ENCODE data around the gene LRRC8E.

The LRRC8E gene

GRCh38 chr19:7851623-7852500 lies 36.4 kb upstream of the LRRC8E start:
- TF ChIP-seq CTCF (IDR thresholded peaks at IDR 0.05; ENCODE audit: unreplicated experiment in 3 of 3): no peak
- peaks cover 18% of the 10 kb centered on the region for H3K4me1 Mint-ChIP-seq
- no peaks in the 10 kb centered on the region for H3K9me3 Mint-ChIP-seq

GRCh38 chr19:7852851-7853769 lies 35.2 kb upstream of the LRRC8E start:
- Mint-ChIP-seq H3K4me1 (peaks cover 19% of the 10 kb centered on the region), H3K4me3 (peak overlapping the region in 1 of 3 experiments; percentile 17), H3K27me3 (ENCODE audit: low read depth) (peaks cover 12% of the 10 kb centered on the region), H3K9me3 (no peaks in the 10 kb centered on the region), H3K27ac (no peak overlapping the region), H3K36me3 (ENCODE audit: low read depth) (no peaks in the 10 kb centered on the region)
- peak; percentile 87 to 94 (median 92) for TF ChIP-seq CTCF (IDR thresholded peaks at IDR 0.05; ENCODE audit: unreplicated experiment in 3 of 3)

More at GRCh38 chr19:7851623-7852500, 36.4 kb upstream of the LRRC8E start:
- Mint-ChIP-seq H3K27ac (no peak overlapping the region), H3K27me3 (ENCODE audit: low read depth) (peaks cover 7% of the 10 kb centered on the region), H3K4me3 (no peak overlapping the region), H3K36me3 (ENCODE audit: low read depth) (no peaks in the 10 kb centered on the region)

- no peaks in the 10 kb centered on the region for H3K9me3 Mint-ChIP-seq
- no peak for TF ChIP-seq CTCF (IDR thresholded peaks at IDR 0.05; ENCODE audit: unreplicated experiment in 3 of 3)
- peaks cover 12% of the 10 kb centered on the region for H3K27me3 Mint-ChIP-seq (ENCODE audit: low read depth)
- no peak overlapping the region for H3K27ac Mint-ChIP-seq
- H3K36me3 Mint-ChIP-seq (ENCODE audit: low read depth): no peaks in the 10 kb centered on the region
- no peak overlapping the region for H3K4me3 Mint-ChIP-seq
- H3K4me1 Mint-ChIP-seq: peaks cover 19% of the 10 kb centered on the region
Observed at GRCh38 chr19:7853770-7854128, 34.6 kb upstream of the LRRC8E start.

GRCh38 chr19:7855426-7856108 lies 32.7 kb upstream of the LRRC8E start:
- no peaks in the 10 kb centered on the region for H3K36me3 Mint-ChIP-seq (ENCODE audit: low read depth)
- no peak overlapping the region for H3K27ac Mint-ChIP-seq
- H3K9me3 Mint-ChIP-seq: no peaks in the 10 kb centered on the region
- peaks cover 14% of the 10 kb centered on the region for H3K4me1 Mint-ChIP-seq
- H3K4me3 Mint-ChIP-seq: no peak overlapping the region
- no peak for TF ChIP-seq CTCF (IDR thresholded peaks at IDR 0.05; ENCODE audit: unreplicated experiment in 3 of 3)
- peaks cover 13% of the 10 kb centered on the region for H3K27me3 Mint-ChIP-seq (ENCODE audit: low read depth)

GRCh38 chr19:7856109-7856591 lies 32.2 kb upstream of the LRRC8E start:
- Mint-ChIP-seq H3K27ac (no peak overlapping the region), H3K36me3 (ENCODE audit: low read depth) (no peaks in the 10 kb centered on the region), H3K4me1 (peaks cover 16% of the 10 kb centered on the region), H3K4me3 (no peak overlapping the region), H3K27me3 (ENCODE audit: low read depth) (peaks cover 19% of the 10 kb centered on the region), H3K9me3 (no peaks in the 10 kb centered on the region)
- no peak for TF ChIP-seq CTCF (IDR thresholded peaks at IDR 0.05; ENCODE audit: unreplicated experiment in 3 of 3)

Data from nephron (organoid).